Mucosa of descending colon (tissue), 3 donors: Measurements from ENCODE around the gene LYSMD4. TPM values are rescaled to one million over a fixed set of nuclear protein-coding genes. Genes with fewer than 3 reads are reported as not detected.

Experiments
- ATAC-seq: fragments of 200-7000 bp; cut with Tn5 transposase; one replicate; pipeline ENCODE4 v1.9.1; 2020; ENCODE audit warnings: mild to moderate bottlenecking, moderate library complexity
- DNase-seq, 3 donors: peaks; one replicate each; pipeline ENCODE4 v3.0.0-alpha.2; 2020
- H3K36me3 ChIP-seq: fragments of 200-600 bp; one replicate; pipeline ENCODE4 v1.8.0; 2021; ENCODE audit warnings: low read depth, mild to moderate bottlenecking
- H3K4me1 ChIP-seq: fragments of 200-600 bp; one replicate; pipeline ENCODE4 v1.8.0; 2021; ENCODE audit warnings: low read depth, mild to moderate bottlenecking
- H3K4me3 ChIP-seq: fragments of 200-600 bp; one replicate; pipeline ENCODE4 v1.8.0; 2021; ENCODE audit warnings: mild to moderate bottlenecking
- H3K9me3 ChIP-seq: fragments of 200-600 bp; one replicate; pipeline ENCODE4 v1.8.0; 2021; ENCODE audit warnings: mild to moderate bottlenecking
- intact Hi-C, 2 donors: fragments of 100-400 bp; cut with DNase I in 1 of 2; cut with micrococcal nuclease in 1 of 2; formaldehyde crosslinking; loops; one replicate each; pipeline versions ENCODE4 v1.11.0 to v1.11.1; 2022; cut with DNase I, micrococcal nuclease
- total RNA-seq, 3 donors: library from RNA; stranded (reverse); fragmentation: NEBNext Ultra II Directional in 2 of 3; extraction: Animal tissue kit (Norgen Biotek cat#: 25700) in 2 of 3; gene quantifications; one replicate each; pipeline versions ENCODE4 v1.2.1 to v1.2.4, GENCODE V29; 2021 to 2023
- TF ChIP-seq, protein P1 (sequence below): fragments of 200-600 bp; IDR thresholded peaks from one replicate; pipeline ENCODE4 v1.8.0; 2022; ENCODE audit warnings: antibody characterized with exemption, mild to moderate bottlenecking
- donor health status: DM: no; HTN: no; CAD: no; lungs with moderate emphysema.
- donor health status: DM: no; HTN: no; CAD: no.
- donor health status: DM: no; HTN: yes; CAD: no.

The LYSMD4 gene
- total RNA-seq, 3 donors from 2014 or later, result 6.4 to 15.6 (median 13.4) TPM

DNA sequence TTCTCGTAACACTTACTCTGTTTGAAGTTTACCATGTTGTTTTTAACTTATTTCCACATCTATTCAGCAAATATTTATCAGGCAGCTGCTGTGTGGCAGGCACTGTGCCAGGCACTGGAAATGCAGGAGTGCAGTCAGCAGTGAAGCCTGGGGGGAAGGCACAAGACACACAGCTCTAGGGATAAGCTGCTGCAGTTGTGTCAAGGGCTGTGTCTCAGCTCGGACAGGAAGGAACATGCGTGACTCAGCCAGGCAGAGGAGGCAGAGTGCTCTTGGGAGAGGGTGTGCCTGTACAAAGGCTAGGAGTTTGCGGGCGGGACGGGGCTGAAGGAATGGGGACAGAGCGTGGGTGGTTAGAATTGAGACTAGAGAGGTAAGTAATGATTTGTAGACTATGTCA is 24.7 kb downstream of the LYSMD4 start:
- DNase-seq, result peak; percentile 62 to 72 (median 71)
- ATAC-seq, result peak; percentile 96
- Histone ChIP-seq H3K4me3 (no peak overlapping the region), H3K36me3 (no peaks in the 10 kb centered on the region), H3K4me1 (peaks cover 17% of the 10 kb centered on the region), H3K9me3 (no peaks in the 10 kb centered on the region)
- intact Hi-C loops, result loop anchor here (10.0 kb wide), 2 partner anchors 304 to 424 kb away; no protein-coding TSS in a partner anchor
- TF ChIP-seq, protein P1, sequence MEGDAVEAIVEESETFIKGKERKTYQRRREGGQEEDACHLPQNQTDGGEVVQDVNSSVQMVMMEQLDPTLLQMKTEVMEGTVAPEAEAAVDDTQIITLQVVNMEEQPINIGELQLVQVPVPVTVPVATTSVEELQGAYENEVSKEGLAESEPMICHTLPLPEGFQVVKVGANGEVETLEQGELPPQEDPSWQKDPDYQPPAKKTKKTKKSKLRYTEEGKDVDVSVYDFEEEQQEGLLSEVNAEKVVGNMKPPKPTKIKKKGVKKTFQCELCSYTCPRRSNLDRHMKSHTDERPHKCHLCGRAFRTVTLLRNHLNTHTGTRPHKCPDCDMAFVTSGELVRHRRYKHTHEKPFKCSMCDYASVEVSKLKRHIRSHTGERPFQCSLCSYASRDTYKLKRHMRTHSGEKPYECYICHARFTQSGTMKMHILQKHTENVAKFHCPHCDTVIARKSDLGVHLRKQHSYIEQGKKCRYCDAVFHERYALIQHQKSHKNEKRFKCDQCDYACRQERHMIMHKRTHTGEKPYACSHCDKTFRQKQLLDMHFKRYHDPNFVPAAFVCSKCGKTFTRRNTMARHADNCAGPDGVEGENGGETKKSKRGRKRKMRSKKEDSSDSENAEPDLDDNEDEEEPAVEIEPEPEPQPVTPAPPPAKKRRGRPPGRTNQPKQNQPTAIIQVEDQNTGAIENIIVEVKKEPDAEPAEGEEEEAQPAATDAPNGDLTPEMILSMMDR, result no peak

DNA sequence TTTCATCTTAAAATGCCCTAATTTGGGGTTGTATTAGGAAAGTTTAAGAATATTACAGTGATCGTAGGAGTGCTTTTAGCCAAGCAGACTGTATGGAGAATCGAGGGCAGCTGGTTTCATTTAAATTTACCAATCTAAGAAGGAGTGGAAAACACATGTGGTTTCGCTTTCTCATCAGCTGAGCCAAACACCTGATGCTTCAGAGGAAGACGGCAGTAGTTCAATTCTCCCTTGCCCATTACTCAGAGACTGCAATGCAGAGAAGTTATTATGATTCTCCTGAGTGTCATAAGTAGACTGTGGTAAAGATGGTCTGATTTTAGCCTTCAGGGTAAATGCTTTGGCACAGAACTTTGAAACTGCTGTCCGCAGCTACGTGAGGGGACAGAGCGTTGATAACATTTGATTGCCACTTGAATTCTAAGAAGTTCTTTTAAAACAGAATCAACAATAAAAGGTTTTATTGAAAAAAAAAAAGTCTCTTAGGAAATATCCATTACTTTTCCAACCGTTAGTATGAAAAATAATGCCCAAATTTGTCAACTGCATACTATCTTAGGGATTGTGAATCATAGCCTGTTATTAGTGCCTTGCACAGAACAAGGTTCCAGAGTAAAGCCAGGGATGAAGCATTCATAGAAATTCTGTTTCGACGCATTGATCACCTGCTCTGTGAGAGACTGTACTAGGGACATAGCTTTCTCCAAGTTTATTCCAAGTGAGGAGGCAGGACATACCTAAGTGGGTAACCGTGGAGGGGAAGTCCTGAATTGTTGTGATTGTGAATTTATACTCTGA is 25.6 kb downstream of the LYSMD4 start:
- DNase-seq (no peak), ATAC-seq (no peak)
- intact Hi-C loops, result loop anchor here (10.0 kb wide), 2 partner anchors 303 to 423 kb away; no protein-coding TSS in a partner anchor
- H3K4me1 ChIP-seq, result peaks cover 19% of the 10 kb centered on the region
- H3K4me3 ChIP-seq, result no peak overlapping the region
- H3K36me3 ChIP-seq, result no peaks in the 10 kb centered on the region
- TF ChIP-seq, protein P1, result no peak
- no peaks in the 10 kb centered on the region for H3K9me3 ChIP-seq

DNA sequence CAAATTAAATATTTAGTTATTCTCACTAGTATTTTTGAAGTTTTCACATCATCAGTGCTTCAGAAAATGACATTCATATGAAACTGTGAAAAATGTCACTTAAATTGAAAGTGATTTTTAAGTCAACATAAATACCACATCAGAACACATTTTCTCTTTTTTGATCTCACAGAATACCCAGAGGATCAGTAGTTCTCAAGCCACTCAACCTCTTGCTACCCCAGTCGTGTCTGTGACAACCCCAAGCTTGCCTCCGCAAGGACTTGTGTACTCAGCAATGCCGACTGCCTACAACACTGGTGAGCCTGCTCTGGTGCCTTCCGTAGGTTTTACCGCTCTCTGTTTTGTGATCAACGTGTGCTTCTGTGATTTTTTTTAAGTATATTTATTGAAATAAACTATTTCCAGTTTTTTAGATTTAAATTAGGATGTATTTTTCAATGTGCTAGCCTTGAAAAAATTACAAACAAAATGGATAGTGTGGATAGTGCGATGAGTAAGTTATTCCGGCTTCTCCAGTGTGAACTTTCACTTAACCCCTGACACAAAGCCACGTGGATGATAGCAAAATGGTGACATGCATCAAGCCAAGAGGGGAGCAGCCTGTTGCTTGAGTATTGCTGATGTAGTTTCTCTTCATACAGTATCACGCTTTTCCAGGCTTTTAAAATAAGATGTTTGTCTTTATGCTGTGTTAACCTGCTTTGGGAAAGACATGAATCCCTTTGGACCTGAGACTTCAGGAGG is 26.5 kb downstream of the LYSMD4 start:
- Histone ChIP-seq H3K4me1 (peaks cover 19% of the 10 kb centered on the region), H3K4me3 (no peak overlapping the region), H3K9me3 (no peaks in the 10 kb centered on the region), H3K36me3 (no peaks in the 10 kb centered on the region)
- intact Hi-C loops, result loop anchor here (10.0 kb wide), 2 partner anchors 302 to 422 kb away; no protein-coding TSS in a partner anchor
- DNase-seq, result no peak
- TF ChIP-seq, protein P1, result no peak
- ATAC-seq, result no peak

DNA sequence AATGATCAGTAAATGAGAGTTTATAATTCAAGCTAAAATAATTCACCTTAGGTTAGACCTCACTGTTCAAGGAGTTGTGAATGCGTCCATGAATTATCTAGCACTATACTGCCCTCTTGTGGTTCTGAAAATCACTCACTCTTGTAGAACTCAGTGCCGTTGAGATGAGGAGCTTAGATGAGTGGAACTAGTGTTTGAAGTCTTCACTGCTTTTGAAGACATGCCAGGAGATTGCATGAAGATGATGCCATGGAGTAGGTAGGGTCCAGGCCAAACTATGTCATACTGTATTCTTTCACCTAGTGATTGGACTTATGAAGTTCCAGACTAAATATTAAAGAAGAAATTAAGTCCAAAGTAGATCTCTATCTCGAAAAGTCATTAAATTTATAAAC is 28.8 kb downstream of the LYSMD4 start:
- DNase-seq (peak in 1 of 3 donors; percentile 78), ATAC-seq (peak; percentile 81)
- no peaks in the 10 kb centered on the region for H3K9me3 ChIP-seq
- peaks cover 19% of the 10 kb centered on the region for H3K4me1 ChIP-seq
- TF ChIP-seq, protein P1, result peak; percentile 66
- no peak overlapping the region for H3K4me3 ChIP-seq
- no peaks in the 10 kb centered on the region for H3K36me3 ChIP-seq
- intact Hi-C loops, result loop anchor here (5.0 to 10.0 kb wide), 3 partner anchors 300 to 420 kb away; no protein-coding TSS in a partner anchor

DNA sequence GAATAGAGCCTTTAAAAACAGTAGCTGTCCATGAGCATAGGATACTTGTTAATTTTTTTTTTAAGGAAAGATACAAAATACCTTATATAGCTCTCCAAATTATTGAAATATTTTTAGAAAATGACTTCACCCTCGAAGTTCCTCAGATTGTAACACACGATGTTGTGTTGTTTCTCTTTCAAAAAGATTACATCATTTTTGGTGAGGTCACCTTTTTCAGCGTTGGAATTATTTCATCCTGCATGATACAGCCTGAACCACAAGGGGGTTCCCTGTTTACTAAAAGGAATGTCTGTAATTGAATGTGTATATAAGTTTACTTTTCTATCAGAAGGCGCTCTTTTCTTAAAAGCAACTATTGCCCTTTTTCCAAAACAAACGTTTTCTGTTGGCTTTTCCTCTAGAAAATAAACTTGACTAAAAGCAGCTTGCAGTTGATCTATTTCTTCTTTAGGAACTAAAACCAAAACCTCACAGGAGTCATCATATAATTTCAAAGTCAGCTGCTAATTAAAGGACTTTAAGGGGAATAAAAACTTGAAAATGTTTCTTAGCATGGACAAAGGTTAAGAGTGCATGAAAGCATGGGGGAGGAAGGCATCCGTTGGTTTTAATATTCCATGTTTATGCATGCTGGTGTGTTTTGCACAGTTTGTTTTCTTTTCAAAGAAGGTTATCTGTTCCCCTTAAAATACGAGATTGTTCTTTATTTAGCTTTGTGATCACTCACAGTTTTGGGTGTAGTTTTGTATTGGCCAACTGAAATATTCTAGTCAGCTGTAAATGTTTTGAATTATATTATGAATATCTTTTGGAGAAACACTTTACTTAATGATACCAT is 29.4 kb downstream of the LYSMD4 start:
- no peak overlapping the region for H3K4me3 ChIP-seq
- intact Hi-C loops, result loop anchor here (5.0 to 10.0 kb wide), 3 partner anchors 299 to 419 kb away; no protein-coding TSS in a partner anchor
- TF ChIP-seq, protein P1, result no peak
- no peaks in the 10 kb centered on the region for H3K9me3 ChIP-seq
- peak; percentile 72 for ATAC-seq
- no peaks in the 10 kb centered on the region for H3K36me3 ChIP-seq
- peaks cover 16% of the 10 kb centered on the region for H3K4me1 ChIP-seq
- DNase-seq, result peak in 1 of 3 donors; percentile 22
